GM12878 (cell line): ENCODE results near the gene RNF40. TPM values are rescaled to one million over a fixed set of nuclear protein-coding genes. Genes with fewer than 3 reads are reported as not detected.
A peak's percentile ranks its signal among the peaks of the same experiment; 100 is the strongest.

ENCODE experiments used
- ATAC-seq: fragments of 200-7000 bp; cut with Tn5 transposase; 3 replicates; pipeline ENCODE4 v1.9.1; 2020; ENCODE audit warnings: mild to moderate bottlenecking, moderate library complexity
- BruUV-seq: library from RNA; stranded (reverse); fragments of 400-500 nt; replicated peaks from 2 replicates; lab custom pipeline; 2021; lab: Mats Ljungman, UMichigan
- CTCF ChIA-PET: fragments of 300-600 bp; sonication (Branson Sonifier 250); formaldehyde crosslinking; extraction: SDS; loops from one replicate; lab custom pipeline; 2021; ENCODE audit warnings: inconsistent platforms; lab: Yijun Ruan, JAX
- POLR2A ChIA-PET: fragments of 350-600 bp; formaldehyde crosslinking; extraction: SDS; loops from one replicate; lab custom pipeline; 2021; ENCODE audit warnings: inconsistent platforms; lab: Charles Lee
- RAD21 ChIA-PET: fragments of 300-600 bp; sonication (Branson Sonifier 250); formaldehyde crosslinking; loops from one replicate; lab custom pipeline; 2023; ENCODE audit warnings: antibody characterized with exemption; ENCODE audit not compliant: unreplicated experiment; lab: Charles Lee
- SMC1A ChIA-PET: fragments of 300-600 bp; sonication (Branson Sonifier 250); formaldehyde crosslinking; loops from one replicate; lab custom pipeline; 2023; ENCODE audit not compliant: unreplicated experiment, uncharacterized antibody; lab: Charles Lee
- DNase-seq: peaks from one replicate; pipeline ENCODE4 v3.0.0-alpha.2; 2011; ENCODE audit warnings: low read depth, low spot score
- FAIRE-seq: peaks from 3 replicates; lab custom pipeline; 2011; peaks lifted over from hg19 to GRCh38; lab: Jason Lieb, UNC
- H2AFZ ChIP-seq: 2 replicates; pipeline ENCODE4 v1.6.0; 2011; ENCODE audit warnings: low read depth, low read length, control low read depth; ENCODE audit not compliant: control insufficient read depth
- H3K27ac ChIP-seq: 2 replicates; pipeline ENCODE4 v1.5.1; 2011; ENCODE audit warnings: control low read depth; ENCODE audit not compliant: control insufficient read depth, insufficient read depth
- H3K27me3 ChIP-seq, 2 experiments: replicated peaks in 1 of 2; 2 replicates each; pipeline versions ENCODE4 v1.6.0 to v1.6.1; 2011; ENCODE audit warnings: low read length in 1 of 2; ENCODE audit not compliant: control insufficient read depth in 2 of 2, insufficient read depth in 2 of 2
- H3K36me3 ChIP-seq, 2 experiments: 2 replicates each; pipeline ENCODE4 v1.5.1; 2011; ENCODE audit warnings: low read length in 1 of 2; ENCODE audit not compliant: control insufficient read depth in 2 of 2, insufficient read depth in 2 of 2
- H3K4me1 ChIP-seq: 2 replicates; pipeline ENCODE4 v1.6.1; 2011; ENCODE audit warnings: mild to moderate bottlenecking, low read length, moderate library complexity, mixed read lengths; ENCODE audit not compliant: control insufficient read depth, insufficient read depth
- H3K4me2 ChIP-seq: 2 replicates; pipeline ENCODE4 v1.6.0; 2011; ENCODE audit warnings: control low read depth; ENCODE audit not compliant: control insufficient read depth, insufficient read depth
- H3K4me3 ChIP-seq: fragments of 200-600 bp; sonication (generic); 2 replicates; pipeline ENCODE4 v1.5.1; 2016
- H3K79me2 ChIP-seq: 2 replicates; pipeline ENCODE4 v1.6.0; 2011; ENCODE audit warnings: low read length; ENCODE audit not compliant: control insufficient read depth, insufficient read depth
- H3K9ac ChIP-seq: 2 replicates; pipeline ENCODE4 v1.8.0; 2011; ENCODE audit warnings: low read length, control low read depth, mixed read lengths; ENCODE audit not compliant: control insufficient read depth, insufficient read depth
- H3K9me3 ChIP-seq: replicated peaks from 3 replicates; pipeline ENCODE4 v1.5.1; 2011; ENCODE audit warnings: mild to moderate bottlenecking, low read length; ENCODE audit not compliant: control insufficient read depth, insufficient read depth
- H4K20me1 ChIP-seq: 2 replicates; pipeline ENCODE4 v1.6.0; 2011; ENCODE audit not compliant: control insufficient read depth, insufficient read depth
- BCL11A ChIP-seq: IDR thresholded peaks from 2 replicates; pipeline ENCODE4 v1.6.1; 2011; ENCODE audit warnings: low read depth, low read length
- CBX5 ChIP-seq: sonication (generic); IDR thresholded peaks from 2 replicates; pipeline ENCODE4 v1.6.1; 2016; ENCODE audit warnings: low read depth, moderate library complexity, mild to moderate bottlenecking, inconsistent platforms
- CEBPZ ChIP-seq: fragments of 150-350 bp; IDR thresholded peaks from 2 replicates; pipeline ENCODE4 v1.6.1; 2016; ENCODE audit warnings: low read depth, low read length
- HDAC6 ChIP-seq: fragments of 200-600 bp; sonication (generic); IDR thresholded peaks from one replicate; pipeline ENCODE4 v1.8.0; 2017; ENCODE audit warnings: antibody characterized with exemption; ENCODE audit not compliant: unreplicated experiment
- MLLT1 ChIP-seq: fragments of 450-650 bp; IDR thresholded peaks from 2 replicates; pipeline ENCODE4 v1.6.1; 2016; ENCODE audit warnings: mild to moderate bottlenecking
- MYC ChIP-seq: IDR thresholded peaks from 2 replicates; pipeline ENCODE4 v1.6.1; 2011; ENCODE audit warnings: mild to moderate bottlenecking, low read length, moderate library complexity, inconsistent platforms; ENCODE audit not compliant: insufficient read depth, insufficient replicate concordance, insufficient read length, severe bottlenecking
- NBN ChIP-seq: fragments of 450-650 bp; IDR thresholded peaks from 2 replicates; pipeline ENCODE4 v1.6.1; 2016
- NKRF ChIP-seq: fragments of 450-650 bp; conservative IDR thresholded peaks from 2 replicates; pipeline ENCODE4 v1.6.1; 2017; ENCODE audit warnings: mild to moderate bottlenecking, moderate library complexity
- NR2F1 ChIP-seq: fragments of 450-650 bp; conservative IDR thresholded peaks from 2 replicates; pipeline ENCODE4 v1.6.1; 2017; ENCODE audit warnings: mild to moderate bottlenecking
- PML ChIP-seq: IDR thresholded peaks from 2 replicates; pipeline ENCODE4 v1.6.1; 2012; ENCODE audit warnings: low read length, inconsistent platforms
- RELA ChIP-seq: fragments of 450-650 bp; IDR thresholded peaks from 2 replicates; pipeline ENCODE4 v1.8.0; 2014; ENCODE audit warnings: borderline replicate concordance; ENCODE audit not compliant: partially characterized antibody
- RELB ChIP-seq: fragments of 450-650 bp; IDR thresholded peaks from 2 replicates; pipeline ENCODE4 v1.6.1; 2017; ENCODE audit warnings: low read depth, mild to moderate bottlenecking, moderate library complexity
- SMC3 ChIP-seq: IDR thresholded peaks from 2 replicates; pipeline ENCODE4 v1.6.1; 2011; ENCODE audit warnings: low read length, improper control_type of control experiment, borderline replicate concordance
- WGBS: methylation state at CpG from one replicate; pipeline ENCODE4 v1.1.6; 2016; ENCODE audit warnings: low lambda C conversion rate; ENCODE audit not compliant: insufficient replicate concordance, insufficient coverage; ENCODE audit errors: missing lambda C conversion rate; 5-methylcytosine and 5-hydroxymethylcytosine counted together
- in situ Hi-C: fragments of 300-500 bp; cut with MboI; formaldehyde crosslinking; loops from 9 replicates; pipeline ENCODE4 v1.14.3; 2018; ENCODE audit warnings: mixed read lengths
- intact Hi-C: fragments of 100-400 bp; cut with micrococcal nuclease; formaldehyde crosslinking; loops from one replicate; pipeline ENCODE4 v1.14.2; 2022; ENCODE audit not compliant: unreplicated experiment
- polyA plus RNA-seq, 11 experiments: library from polyadenylated mRNA; depleted of rRNA in 4 of 11; unstranded in 6 of 11; stranded (reverse) in 5 of 11; fragments of >200 nt; fragmentation: Nextera tagmentation in 4 of 11; fragmentation: Illumina TruSeq in 1 of 11; extraction: Ambion mirVana in 4 of 11; extraction: Trizol in 1 of 11; gene quantifications; 1 replicate in 1 of 11; 2 replicates in 10 of 11; pipeline versions ENCODE4 v1.2.1 to v1.2.3, GENCODE V29; 2011 to 2016; ENCODE audit warnings: inconsistent platforms in 2 of 11, missing spikeins in 2 of 11, low read depth in 1 of 11
- total RNA-seq, 4 experiments: library from RNA; depleted of rRNA in 3 of 4; stranded (reverse); fragments of >200 nt in 3 of 4; fragmentation: Illumina TruSeq in 1 of 4; extraction: Trizol in 1 of 4; gene quantifications; 2 replicates each; pipeline versions ENCODE4 v1.2.1 to v1.2.3, GENCODE V29; 2013 to 2021

The RNF40 gene
- total and polyA plus RNA-seq, 10 of the 15 experiments (the other 5 are each of a cell fraction or from before 2014, with no cell fraction given), result 3.7 to 97.6 (median 58.4) TPM

GRCh38 chr16:30748634-30749445 lies 13.3 kb upstream of the RNF40 start:
- H3K4me1 ChIP-seq, result peaks cover 9% of the 10 kb centered on the region
- H3K27me3 ChIP-seq, result no peaks in the 10 kb centered on the region
- H3K27ac ChIP-seq, result no peak overlapping the region; the same call in 1 of the 2 replicates
- H3K4me2 ChIP-seq, result peak overlapping the region; percentile 72
- peak overlapping the region; percentile 31; the same call in 1 of the 2 replicates for H3K9ac ChIP-seq
- CTCF ChIA-PET, result interaction anchor here (0.7 to 1.3 kb wide), 3 partner anchors 63 to 111 kb away, joined by 3 to 5 read pairs (median 3); partner anchors contain the start of gene PRR14
- in situ Hi-C loops, result no loop called here
- H3K79me2 ChIP-seq, result peaks cover 18% of the 10 kb centered on the region
- SMC1A ChIA-PET, result interaction anchor here (1.6 kb wide), 1 partner anchor 125 kb away, joined by 4 read pairs; no protein-coding TSS in a partner anchor
- no TSS peak for BruUV-seq
- peak overlapping the region; percentile 89 for H3K4me3 ChIP-seq
- no peaks in the 10 kb centered on the region; the same call in 1 of the 2 replicates for H4K20me1 ChIP-seq
- 18% methylated on average over 28 of the region's 36 CpGs for WGBS
- peak; percentile 75 for ATAC-seq
- RAD21 ChIA-PET, result interaction anchor here (0.6 to 1.8 kb wide), 7 partner anchors 35 to 325 kb away, joined by 3 to 6 read pairs (median 4); partner anchors contain the start of genes FBRS, ZNF646 and ZNF668
- no peak overlapping the region for H2AFZ ChIP-seq
- no peak for DNase-seq
- intact Hi-C loops, result loop anchor here (2.0 kb wide), 1 partner anchor 66 kb away; no protein-coding TSS in a partner anchor
- H3K9me3 ChIP-seq, result no peaks in the 10 kb centered on the region
- no peak for FAIRE-seq
- peaks cover 9 to 11% of the 10 kb centered on the region in 2 experiments; a peak in 3 of 4 replicates for H3K36me3 ChIP-seq
- POLR2A ChIA-PET, result interaction anchor here (0.6 to 2.0 kb wide), 8 partner anchors 9 to 369 kb away, joined by 3 to 9 read pairs (median 4); partner anchors contain the start of gene KAT8
- TF ChIP-seq MYC, result no peak
- TF ChIP-seq MLLT1, result no peak
- 0 out of 2 replicates have a peak, but pooled peaks have one; percentile 1 for TF ChIP-seq NR2F1
- no peak for TF ChIP-seq SMC3
- TF ChIP-seq RELA, result no peak
- no peak for TF ChIP-seq CBX5
- TF ChIP-seq BCL11A, result no peak
- no peak for TF ChIP-seq CEBPZ
- no peak for TF ChIP-seq HDAC6
- 0 out of 2 replicates have a peak, but pooled peaks have one; percentile 5 for TF ChIP-seq NKRF
- TF ChIP-seq PML, result no peak
- TF ChIP-seq RELB, result no peak
- TF ChIP-seq NBN, result no peak
